Lower leg skin (tissue), 4 donors: Measurements from ENCODE around the gene TCN2. TPM values are rescaled to one million over a fixed set of nuclear protein-coding genes. Genes with fewer than 3 reads are reported as not detected.
A peak's percentile ranks its signal among the peaks of the same experiment; 100 is the strongest.

Source experiments
- DNase-seq, 2 donors: peaks; one replicate each; pipeline ENCODE4 v3.0.0-alpha.2; 2019; ENCODE audit warnings: low spot score in 2 of 2
- H3K4me3 ChIP-seq: fragments of 200-600 bp; sonication (generic); 2 replicates; pipeline ENCODE4 v1.5.1; 2017; ENCODE audit warnings: mild to moderate bottlenecking, low read depth; ENCODE audit not compliant: poor library complexity, severe bottlenecking
- CTCF ChIP-seq, 3 donors: fragments of 450-650 bp; IDR thresholded peaks; one replicate each; pipeline ENCODE4 v1.5.1; 2016; ENCODE audit warnings: antibody characterized with exemption in 3 of 3, mild to moderate bottlenecking in 3 of 3, moderate library complexity in 2 of 3
- POLR2A ChIP-seq, 2 donors: fragments of 450-650 bp; IDR thresholded peaks; one replicate each; pipeline ENCODE4 v1.6.1; 2016 to 2017; ENCODE audit warnings: antibody characterized with exemption in 2 of 2, mild to moderate bottlenecking in 1 of 2, moderate library complexity in 1 of 2
- WGBS, 2 donors: methylation state at CpG; one replicate each; pipeline ENCODE4 v1.1.5; 2018; 5-methylcytosine and 5-hydroxymethylcytosine counted together
- intact Hi-C: fragments of 100-400 bp; cut with DNase I; formaldehyde crosslinking; loops from one replicate; pipeline ENCODE4 v1.15.0; 2023; ENCODE audit warnings: low total_unique reads
- total RNA-seq, 4 donors: library from RNA; depleted of rRNA; stranded (reverse); fragments of >200 nt; gene quantifications; one replicate each; pipeline ENCODE4 v1.1.0, GENCODE V29; 2016

TCN2 gene
- total RNA-seq, 4 donors from 2014 or later, result 9.9 to 20.2 (median 14.8) TPM

DNA sequence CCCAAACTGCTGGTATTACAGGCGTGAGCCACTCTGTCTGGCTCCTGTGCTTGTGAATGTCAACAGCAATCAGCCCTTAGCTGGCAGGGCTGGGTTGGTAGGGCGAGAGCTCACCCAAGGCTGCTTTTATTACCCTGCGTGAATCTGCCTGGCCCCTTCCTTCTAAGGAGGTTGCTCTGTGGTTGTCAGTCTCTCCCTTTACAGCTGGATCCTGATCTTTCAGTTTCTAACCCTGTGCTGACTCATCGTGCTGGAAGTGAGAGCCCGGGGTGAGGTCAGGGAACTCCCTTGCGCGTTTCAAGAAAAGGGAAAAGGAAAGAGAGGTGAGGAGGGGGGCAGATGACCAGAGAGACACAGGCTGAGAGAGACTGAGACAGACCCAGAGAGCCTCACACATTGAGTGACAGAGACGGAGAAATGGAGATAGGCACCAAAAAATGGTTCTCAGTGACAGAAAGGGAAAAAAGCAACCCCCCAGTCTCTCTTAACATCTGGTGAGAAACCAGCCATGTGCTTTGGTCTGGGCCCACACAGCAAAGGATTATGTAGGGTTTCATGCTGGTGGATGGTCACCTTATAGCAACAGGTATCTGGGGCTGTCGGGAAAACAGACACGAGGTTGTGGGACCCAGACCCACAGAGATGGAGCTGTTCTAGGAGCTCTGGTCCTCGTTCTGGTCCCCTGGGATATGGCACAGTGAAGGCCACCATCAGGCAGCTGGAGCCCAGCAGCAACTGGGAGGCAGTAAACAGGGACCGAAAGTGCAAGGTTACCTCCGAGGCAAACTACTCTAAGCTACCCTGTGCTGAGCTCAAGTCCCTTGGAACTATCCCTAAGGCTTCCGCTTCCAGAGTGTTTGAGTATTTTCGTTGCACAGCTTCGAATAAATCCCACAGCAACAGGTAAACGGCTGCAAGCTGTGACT lies 2.5 kb downstream of the TCN2 start:
- no peak for TF ChIP-seq CTCF (IDR thresholded peaks at IDR 0.05)
- TF ChIP-seq POLR2A (IDR thresholded peaks at IDR 0.05), result no peak
- intact Hi-C loops, result no loop called here
- no peak overlapping the region for H3K4me3 ChIP-seq
- peak in 1 of 2 donors; percentile 54 for DNase-seq
- WGBS, 2 donors, result 49 to 55% methylated on average over 17 of the region's 17 CpGs

GRCh38 chr22:30610299-30610698 lies 3.3 kb downstream of the TCN2 start:
- DNase-seq, result peak; percentile 28 to 91
- 73 to 83% methylated on average over 7 of the region's 7 CpGs for WGBS, 2 donors

DNA sequence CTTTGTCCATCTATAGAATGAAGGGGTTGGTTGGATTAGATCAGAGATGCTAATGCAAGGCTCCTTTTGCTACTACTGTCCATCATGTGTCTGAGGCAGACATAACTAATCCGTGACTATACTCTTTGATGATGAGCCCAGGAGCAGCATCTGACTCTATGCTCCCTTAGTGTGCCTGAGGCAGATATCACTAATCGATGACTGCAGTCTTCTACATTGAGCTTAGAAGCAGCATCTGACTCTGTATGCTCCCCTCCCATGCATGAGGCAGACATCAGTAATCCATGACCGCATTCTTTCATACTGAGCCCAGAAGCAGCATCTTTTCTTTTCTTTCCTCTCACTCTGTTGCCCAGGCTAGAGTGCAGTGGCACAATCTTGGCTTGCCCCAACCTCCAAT lies 4.2 kb downstream of the TCN2 start:
- no peak for DNase-seq
- WGBS, 2 donors, result 91 to 94% methylated on average over 3 of the region's 3 CpGs
- TF ChIP-seq POLR2A (IDR thresholded peaks at IDR 0.05) (no peak), CTCF (IDR thresholded peaks at IDR 0.05) (no peak)
- no peak overlapping the region for H3K4me3 ChIP-seq
- intact Hi-C loops, result no loop called here

More at GRCh38 chr22:30610299-30610698, 3.3 kb downstream of the TCN2 start:
- intact Hi-C loops, result no loop called here
- TF ChIP-seq CTCF (IDR thresholded peaks at IDR 0.05) (no peak), POLR2A (IDR thresholded peaks at IDR 0.05) (no peak)
- H3K4me3 ChIP-seq, result no peak overlapping the region

DNA sequence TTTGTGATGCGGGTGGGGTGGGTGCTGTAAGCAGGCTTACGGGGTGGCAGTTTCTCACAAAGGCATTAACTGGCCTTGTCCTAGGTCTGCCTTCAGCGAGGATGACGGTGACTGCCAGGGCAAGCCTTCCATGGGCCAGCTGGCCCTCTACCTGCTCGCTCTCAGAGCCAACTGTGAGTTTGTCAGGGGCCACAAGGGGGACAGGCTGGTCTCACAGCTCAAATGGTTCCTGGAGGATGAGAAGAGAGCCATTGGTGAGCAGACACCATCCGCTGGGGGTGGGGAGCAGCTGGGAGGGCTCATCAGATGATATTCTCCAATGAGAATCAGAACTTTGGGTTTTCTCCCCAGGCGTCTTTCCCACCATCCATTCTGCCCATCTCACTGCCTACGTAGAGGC lies 5.8 kb downstream of the TCN2 start:
- WGBS, 2 donors, result 95% methylated on average over 8 of the region's 8 CpGs
- TF ChIP-seq POLR2A (IDR thresholded peaks at IDR 0.05) (no peak), CTCF (IDR thresholded peaks at IDR 0.05) (no peak)
- no peak for DNase-seq

GRCh38 chr22:30614268-30614667 lies 7.3 kb downstream of the TCN2 start:
- intact Hi-C loops, result no loop called here
- WGBS, 2 donors, result 93 to 97% methylated on average over 7 of the region's 7 CpGs
- no peak for TF ChIP-seq POLR2A (IDR thresholded peaks at IDR 0.05)
- TF ChIP-seq CTCF (IDR thresholded peaks at IDR 0.05), result no peak
- no peak overlapping the region for H3K4me3 ChIP-seq
- DNase-seq, result no peak

More for the DNA sequence above, 5.8 kb downstream of the TCN2 start:
- no peak overlapping the region for H3K4me3 ChIP-seq
- intact Hi-C loops, result no loop called here
